ENCODE measurements around the gene TPSB2.
"Not testable (repeated sequence)": the region's sequence is repeated elsewhere in the genome, so short reads cannot be mapped to it uniquely, and the experiment has no call there.

The TPSB2 gene

DNA sequence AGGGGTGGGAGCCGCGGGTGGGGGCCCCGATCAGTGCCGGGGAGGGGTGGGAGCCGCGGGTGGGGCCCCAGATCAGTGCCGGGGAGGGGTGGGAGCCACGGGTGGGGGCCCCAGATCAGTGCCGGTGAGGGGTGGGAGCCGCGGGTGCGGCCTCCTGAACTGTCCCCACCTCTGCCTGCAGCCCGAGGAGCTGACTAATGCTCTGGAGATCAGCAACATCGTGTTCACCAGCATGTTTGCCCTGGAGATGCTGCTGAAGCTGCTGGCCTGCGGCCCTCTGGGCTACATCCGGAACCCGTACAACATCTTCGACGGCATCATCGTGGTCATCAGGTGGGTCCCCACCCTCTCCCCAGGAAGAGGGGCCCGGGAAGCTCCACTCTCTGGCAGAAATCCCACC is 25.1 kb downstream of the TPSB2 start:
- H3K4me3 ChIP-seq (ENCODE audit: low read depth, low read length): no peak overlapping the region

GRCh38 chr16:1202274-1202673 is 27.7 kb downstream of the TPSB2 start:
- H3K4me3 ChIP-seq (ENCODE audit: low read depth, low read length): no peak overlapping the region

DNA sequence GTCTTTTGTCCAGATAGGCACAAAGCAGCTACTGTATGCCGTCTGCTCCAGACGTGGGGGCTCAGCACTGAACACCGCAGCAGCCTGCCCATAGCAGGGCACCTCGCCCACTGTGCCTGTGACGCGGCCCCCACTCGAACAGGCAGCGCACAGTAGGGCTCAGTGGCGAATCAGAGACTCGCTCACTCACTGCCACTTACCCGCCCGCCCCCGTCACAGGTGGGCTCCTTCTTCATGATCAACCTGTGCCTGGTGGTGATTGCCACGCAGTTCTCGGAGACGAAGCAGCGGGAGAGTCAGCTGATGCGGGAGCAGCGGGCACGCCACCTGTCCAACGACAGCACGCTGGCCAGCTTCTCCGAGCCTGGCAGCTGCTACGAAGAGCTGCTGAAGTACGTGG is 28.5 kb downstream of the TPSB2 start:
- H3K4me3 ChIP-seq (ENCODE audit: low read depth, low read length): no peak overlapping the region

DNA sequence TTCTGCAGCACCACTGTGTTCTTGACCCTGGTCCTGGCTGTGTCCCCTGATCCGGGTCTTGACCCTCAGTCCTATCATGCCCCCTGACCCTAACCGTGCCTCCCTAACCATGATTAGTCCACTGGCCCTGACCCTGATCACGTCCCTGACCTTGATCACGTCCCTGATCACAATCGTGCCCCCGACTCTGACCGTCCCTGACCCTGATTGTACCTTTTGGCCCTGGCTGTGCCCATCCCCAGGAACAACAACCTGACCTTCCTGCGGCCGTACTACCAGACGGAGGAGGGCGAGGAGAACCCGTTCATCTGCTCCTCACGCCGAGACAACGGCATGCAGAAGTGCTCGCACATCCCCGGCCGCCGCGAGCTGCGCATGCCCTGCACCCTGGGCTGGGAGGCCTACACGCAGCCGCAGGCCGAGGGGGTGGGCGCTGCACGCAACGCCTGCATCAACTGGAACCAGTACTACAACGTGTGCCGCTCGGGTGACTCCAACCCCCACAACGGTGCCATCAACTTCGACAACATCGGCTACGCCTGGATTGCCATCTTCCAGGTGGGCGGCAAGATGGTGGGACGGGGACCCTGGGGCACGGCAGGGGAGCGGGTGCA is 29.9 kb downstream of the TPSB2 start:
- no peak overlapping the region for H3K4me3 ChIP-seq (ENCODE audit: low read depth, low read length)

- no peak overlapping the region for H3K4me3 ChIP-seq (ENCODE audit: low read depth, low read length)
Measured at GRCh38 chr16:1199347-1200013, 30.5 kb downstream of the TPSB2 start.

- not testable (repeated sequence) for H3K4me3 ChIP-seq (ENCODE audit: low read depth, low read length)
Measured at GRCh38 chr16:1198671-1199346, 31.2 kb downstream of the TPSB2 start.

GRCh38 chr16:1198194-1198593 is 31.8 kb downstream of the TPSB2 start:
- H3K4me3 ChIP-seq (ENCODE audit: low read depth, low read length): no peak overlapping the region

DNA sequence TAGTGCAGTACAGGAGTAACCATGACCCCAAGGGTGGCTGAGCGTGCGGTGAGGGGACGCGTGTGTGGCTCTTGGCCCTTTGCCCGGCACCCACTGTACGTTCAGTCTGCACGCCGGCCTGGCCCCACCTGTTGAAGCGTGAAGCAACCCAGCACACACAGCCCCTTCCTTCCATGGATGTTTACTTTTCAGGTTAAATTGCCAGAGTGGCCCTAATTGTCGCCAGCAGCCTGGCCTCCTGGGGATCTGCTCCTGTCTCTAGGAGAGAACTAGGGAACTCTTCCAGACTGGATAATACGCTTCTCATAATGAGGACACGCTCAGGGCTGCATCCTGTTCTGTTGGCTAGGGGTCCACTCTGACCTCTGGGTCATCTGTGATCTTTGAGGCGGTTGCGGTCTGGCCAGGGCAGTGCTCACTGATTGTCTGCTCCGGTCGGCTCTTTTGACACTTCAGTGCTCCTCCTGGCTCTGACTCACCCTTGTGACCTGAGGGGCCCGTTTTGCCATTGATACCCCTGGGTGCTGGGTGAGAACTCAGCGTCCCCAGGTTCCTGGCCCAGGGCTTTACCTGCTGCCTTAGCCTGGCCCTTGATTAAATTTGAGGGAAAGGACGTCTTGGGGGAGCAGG is 32.6 kb downstream of the TPSB2 start:
- no peak overlapping the region for H3K4me3 ChIP-seq (ENCODE audit: low read depth, low read length)

DNA sequence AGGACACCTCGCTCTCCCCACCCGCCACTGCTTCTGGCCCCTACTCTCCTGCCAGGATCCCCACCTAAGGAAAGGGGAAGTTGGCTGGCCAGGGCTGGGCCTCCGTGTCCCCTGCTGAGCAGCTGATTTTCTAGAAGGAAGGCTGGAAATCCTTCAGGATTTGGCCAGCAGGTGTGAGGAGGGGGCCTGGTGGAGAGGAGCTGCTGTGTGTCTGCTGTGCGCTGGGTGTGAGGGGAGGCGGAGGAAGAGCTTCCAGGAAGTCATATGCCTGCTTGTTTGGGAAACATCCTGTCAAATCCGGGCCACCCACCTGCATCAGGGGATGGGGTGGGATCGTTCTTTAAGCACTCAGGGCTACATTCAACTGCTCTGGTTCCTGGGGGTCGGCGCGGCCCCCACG is 33.5 kb downstream of the TPSB2 start:
- H3K4me3 ChIP-seq (ENCODE audit: low read depth, low read length): no peak overlapping the region

- H3K4me3 ChIP-seq (ENCODE audit: low read depth, low read length): no peak overlapping the region
Measured at GRCh38 chr16:1195393-1195666, 34.7 kb downstream of the TPSB2 start.

DNA sequence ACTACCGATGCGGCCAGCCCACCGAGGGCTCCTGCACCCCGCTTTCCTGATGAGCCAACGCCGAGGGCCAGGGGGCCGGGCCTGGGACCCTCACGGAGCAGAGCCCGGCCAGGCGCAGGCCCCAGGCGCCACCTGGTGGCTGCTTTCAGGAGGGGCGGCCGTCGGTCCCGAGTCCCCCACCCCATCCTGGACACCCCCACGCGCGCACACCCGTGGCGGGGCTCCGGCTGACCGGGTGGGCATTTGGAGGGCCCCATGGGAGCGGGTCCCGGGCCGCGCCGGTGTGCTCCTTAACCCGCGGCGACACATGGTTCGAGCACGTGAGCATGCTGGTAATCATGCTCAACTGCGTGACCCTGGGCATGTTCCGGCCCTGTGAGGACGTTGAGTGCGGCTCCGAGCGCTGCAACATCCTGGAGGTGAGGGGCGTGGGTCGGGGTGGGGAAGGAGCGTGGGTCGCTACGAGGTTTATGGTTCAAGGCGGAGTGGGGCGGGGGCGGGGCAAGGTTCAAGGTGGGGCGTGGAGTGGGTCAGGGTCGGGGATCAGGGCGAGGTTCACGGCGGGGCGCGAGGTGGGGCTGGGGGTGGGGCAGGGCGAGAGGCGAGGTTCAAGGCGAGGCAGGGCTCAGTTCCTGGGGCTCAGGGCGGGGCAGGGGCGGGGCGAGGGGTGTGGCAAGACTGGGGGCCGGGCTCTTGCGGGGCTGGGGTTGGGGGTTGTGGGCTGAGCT is 35.2 kb downstream of the TPSB2 start:
- H3K4me3 ChIP-seq (ENCODE audit: low read depth, low read length): no peak overlapping the region

GRCh38 chr16:1193825-1194581 is 36.0 kb downstream of the TPSB2 start:
- H3K4me3 ChIP-seq (ENCODE audit: low read depth, low read length): no peak overlapping the region

DNA sequence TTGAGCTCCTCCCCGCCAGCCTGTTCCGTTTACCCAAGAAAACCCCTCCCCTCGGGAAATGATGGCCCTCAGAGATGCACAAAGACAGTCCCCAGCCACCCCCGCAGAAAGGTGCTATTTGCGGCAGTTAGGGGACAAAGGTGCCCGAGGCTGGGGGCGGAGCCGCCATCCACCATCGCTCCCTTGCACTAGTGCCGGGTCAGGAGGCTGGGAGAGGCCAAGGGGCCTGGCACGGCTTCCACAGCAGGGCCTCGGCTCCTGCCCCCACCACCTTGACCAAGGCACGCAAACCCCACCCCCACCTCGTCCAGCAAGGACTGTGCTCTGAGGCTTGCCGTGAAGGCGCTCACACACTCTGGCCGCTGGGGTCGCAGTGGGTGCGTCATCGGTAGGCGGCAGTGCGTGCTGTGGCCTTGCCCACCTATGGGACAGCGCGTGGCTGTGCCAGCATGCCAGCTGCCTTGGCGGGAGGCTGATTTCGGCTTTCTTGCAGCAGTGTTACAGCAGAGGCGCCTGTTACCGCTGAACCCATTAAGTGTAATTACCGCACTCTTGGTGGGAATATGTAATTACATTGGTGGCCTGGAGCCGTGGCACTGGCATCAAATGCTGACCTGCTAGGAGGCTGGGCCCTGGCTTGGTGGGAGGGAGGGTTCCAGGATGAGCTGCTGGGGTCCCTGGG is 36.7 kb downstream of the TPSB2 start:
- no peak overlapping the region for H3K4me3 ChIP-seq (ENCODE audit: low read depth, low read length)

GRCh38 chr16:1192384-1193073 is 37.5 kb downstream of the TPSB2 start:
- H3K4me3 ChIP-seq (ENCODE audit: low read depth, low read length): no peak overlapping the region

- H3K4me3 ChIP-seq (ENCODE audit: low read depth, low read length): not testable (repeated sequence)
Measured at GRCh38 chr16:1190789-1191188, 39.2 kb downstream of the TPSB2 start.

DNA sequence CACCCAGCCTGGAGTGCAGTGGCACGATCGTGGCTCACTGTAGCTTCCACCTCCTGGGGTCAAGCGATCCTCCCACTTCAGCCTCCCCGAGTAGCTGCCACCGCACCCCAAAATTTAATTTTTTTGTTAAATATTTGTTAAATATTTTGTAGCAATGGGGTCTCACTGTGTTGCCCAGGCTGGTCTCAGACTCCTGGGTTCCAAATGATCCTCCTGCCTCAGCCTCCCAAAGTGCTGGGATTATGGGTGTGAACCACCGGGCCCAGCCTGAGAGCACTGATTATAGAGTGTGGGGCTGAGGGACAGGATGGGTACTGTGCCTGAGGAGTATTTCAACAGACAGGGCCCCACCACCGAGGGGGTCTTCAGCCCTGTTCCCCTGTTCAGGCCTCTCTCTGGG is 40.5 kb downstream of the TPSB2 start:
- H3K4me3 ChIP-seq (ENCODE audit: low read depth, low read length): no peak overlapping the region

DNA sequence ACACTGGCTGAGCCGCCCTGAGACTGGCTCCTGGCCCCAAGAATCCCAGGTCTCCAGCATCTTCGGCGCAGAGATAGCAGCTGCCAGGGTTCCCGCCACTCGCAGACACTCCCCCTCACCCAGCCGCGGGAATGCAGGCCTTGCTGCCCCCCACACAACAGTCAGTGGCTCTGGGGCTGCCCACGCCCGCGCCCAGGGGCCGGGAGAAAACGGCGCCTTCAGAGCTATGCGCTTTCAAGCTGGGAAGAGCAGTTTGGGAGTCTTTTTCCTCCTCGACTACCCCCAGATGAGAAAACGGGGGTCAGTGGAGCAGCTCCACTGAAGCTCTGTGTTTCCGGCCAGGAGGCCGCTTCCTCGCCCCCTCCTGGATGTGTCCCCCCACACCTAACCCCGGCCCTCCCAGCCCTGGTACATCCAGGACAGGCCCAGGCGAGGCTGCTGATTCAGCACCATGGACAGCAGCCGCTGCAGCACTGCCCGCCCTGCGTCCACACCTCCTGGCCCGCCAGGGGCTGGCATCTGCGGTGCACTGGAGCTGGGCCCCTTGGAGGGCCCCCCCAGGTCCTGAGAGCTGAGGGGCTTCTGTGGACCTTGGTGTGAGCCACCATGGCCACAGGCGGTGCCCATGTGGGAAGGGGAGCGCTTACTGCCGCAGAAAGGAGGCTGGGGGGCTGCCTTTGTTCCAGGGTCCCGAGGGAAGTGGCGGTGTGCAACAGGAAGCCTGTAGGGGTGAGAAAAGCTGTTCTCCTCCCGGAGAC is 41.4 kb downstream of the TPSB2 start:
- H3K4me3 ChIP-seq (ENCODE audit: low read depth, low read length): no peak overlapping the region

DNA sequence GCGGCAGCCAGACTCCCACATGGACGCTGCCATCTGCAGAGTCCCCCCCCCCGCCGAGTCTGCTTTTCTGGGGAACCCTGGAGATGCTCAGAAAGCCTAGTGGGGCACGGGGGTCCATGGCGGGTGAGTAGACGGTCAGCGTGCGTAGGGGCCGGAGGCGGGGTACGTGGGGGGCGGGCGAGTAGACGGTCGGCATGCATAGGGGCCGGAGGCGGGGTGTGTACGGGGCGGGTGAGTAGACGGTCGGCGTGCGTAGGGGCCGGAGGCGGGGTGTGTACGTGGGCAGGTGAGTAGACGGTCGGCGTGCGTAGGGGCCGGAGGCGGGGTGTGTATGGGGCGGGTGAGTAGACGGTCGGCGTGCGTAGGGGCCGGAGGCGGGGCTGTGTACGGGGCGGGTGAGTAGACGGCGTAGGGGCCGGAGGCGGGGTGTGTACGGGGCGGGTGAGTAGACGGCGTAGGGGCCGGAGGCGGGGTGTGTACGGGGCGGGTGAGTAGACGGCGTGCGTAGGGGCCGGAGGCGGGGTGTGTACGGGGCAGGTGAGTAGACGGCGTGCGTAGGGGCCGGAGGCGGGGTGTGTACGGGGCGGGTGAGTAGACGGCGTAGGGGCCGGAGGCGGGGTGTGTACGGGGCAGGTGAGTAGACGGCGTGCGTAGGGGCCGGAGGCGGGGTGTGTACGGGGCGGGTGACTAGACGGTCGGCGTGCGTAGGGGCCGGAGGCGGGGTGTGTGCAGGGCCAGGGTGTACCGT is 44.4 kb downstream of the TPSB2 start:
- H3K4me3 ChIP-seq (ENCODE audit: low read depth, low read length): not testable (repeated sequence)
